GM23248 (cell line): ENCODE measurements around the gene ANKRD55. TPM values are rescaled to one million over a fixed set of nuclear protein-coding genes. Genes with fewer than 3 reads are reported as not detected.

ENCODE experiments used
- DNase-seq: peaks from one replicate; pipeline ENCODE4 v3.0.0-alpha.2; 2015
- H2AFZ ChIP-seq: fragments of 200-600 bp; sonication (generic); 2 replicates; pipeline ENCODE4 v1.6.1; 2016; ENCODE audit warnings: antibody characterized with exemption
- H3F3A ChIP-seq: fragments of 200-600 bp; sonication (generic); 2 replicates; pipeline ENCODE4 v1.6.1; 2016; ENCODE audit warnings: mild to moderate bottlenecking, antibody characterized with exemption, mixed run types; ENCODE audit not compliant: insufficient read depth
- H3K27ac ChIP-seq: fragments of 200-600 bp; sonication (generic); 2 replicates; pipeline ENCODE4 v1.5.1; 2016; ENCODE audit warnings: mild to moderate bottlenecking
- H3K27me3 ChIP-seq: fragments of 200-600 bp; sonication (generic); replicated peaks from 2 replicates; pipeline ENCODE4 v1.6.1; 2016; ENCODE audit warnings: mild to moderate bottlenecking; ENCODE audit not compliant: insufficient read depth
- H3K36me3 ChIP-seq: fragments of 200-600 bp; sonication (generic); 2 replicates; pipeline ENCODE4 v1.6.1; 2016; ENCODE audit warnings: low read depth, mild to moderate bottlenecking
- H3K4me1 ChIP-seq: fragments of 200-600 bp; sonication (generic); 2 replicates; pipeline ENCODE4 v1.6.1; 2016; ENCODE audit warnings: mild to moderate bottlenecking; ENCODE audit not compliant: insufficient read depth
- H3K4me2 ChIP-seq: fragments of 200-600 bp; sonication (generic); one replicate; pipeline ENCODE4 v1.6.1; 2016; ENCODE audit warnings: mild to moderate bottlenecking; ENCODE audit not compliant: unreplicated experiment
- H3K4me3 ChIP-seq: fragments of 200-600 bp; sonication (generic); 2 replicates; pipeline ENCODE4 v1.5.1; 2016; ENCODE audit warnings: mild to moderate bottlenecking
- H3K79me2 ChIP-seq: fragments of 200-600 bp; sonication (generic); 2 replicates; pipeline ENCODE4 v1.6.1; 2016; ENCODE audit warnings: mild to moderate bottlenecking; ENCODE audit not compliant: insufficient read depth
- H3K9ac ChIP-seq: fragments of 200-600 bp; sonication (generic); 2 replicates; pipeline ENCODE4 v1.6.1; 2016; ENCODE audit warnings: mild to moderate bottlenecking
- H3K9me2 ChIP-seq: fragments of 200-600 bp; sonication (generic); 2 replicates; pipeline ENCODE4 v1.6.1; 2016; ENCODE audit warnings: mixed run types, mild to moderate bottlenecking, moderate library complexity; ENCODE audit not compliant: insufficient read depth
- H3K9me3 ChIP-seq: fragments of 200-600 bp; sonication (generic); one replicate; pipeline ENCODE4 v1.6.1; 2017; ENCODE audit warnings: low read depth
- H4K20me1 ChIP-seq: fragments of 200-600 bp; sonication (generic); 2 replicates; pipeline ENCODE4 v1.6.0; 2016; ENCODE audit not compliant: insufficient read depth
- EZH2 ChIP-seq: fragments of 200-600 bp; sonication (generic); IDR thresholded peaks from 2 replicates; pipeline ENCODE4 v1.6.1; 2018; ENCODE audit warnings: antibody characterized with exemption, mild to moderate bottlenecking; ENCODE audit not compliant: insufficient read depth, poor library complexity, severe bottlenecking
- EZH2phosphoT487 ChIP-seq: fragments of 200-600 bp; sonication (generic); IDR thresholded peaks from 2 replicates; pipeline ENCODE4 v1.6.1; 2018; ENCODE audit warnings: antibody characterized with exemption, moderate library complexity, mild to moderate bottlenecking, low read depth; ENCODE audit not compliant: insufficient read depth
- WGBS, 2 experiments: methylation state at CpG; one replicate each; pipeline ENCODE4 v1.1.6; 2015 to 2017; ENCODE audit warnings: low lambda C conversion rate in 2 of 2, low coverage in 1 of 2; ENCODE audit errors: missing lambda C conversion rate in 2 of 2; 5-methylcytosine and 5-hydroxymethylcytosine counted together
- in situ Hi-C: fragments of 300-500 bp; cut with MboI; formaldehyde crosslinking; loops from 2 replicates; pipeline ENCODE4 v1.15.0; 2020
- polyA plus RNA-seq: library from polyadenylated mRNA; unstranded; fragments of >200 nt; fragmentation: Nextera tagmentation; extraction: Ambion mirVana; gene quantifications from 2 replicates; pipeline ENCODE4 v1.2.1, GENCODE V29; 2016
- total RNA-seq: library from RNA; depleted of rRNA; stranded (reverse); fragments of >200 nt; shearing (Covaris generic); gene quantifications from 2 replicates; pipeline ENCODE4 v1.2.3, GENCODE V29; 2014

The ANKRD55 gene
- total and polyA plus RNA-seq, 2 experiments from 2014 or later: not detected

DNA sequence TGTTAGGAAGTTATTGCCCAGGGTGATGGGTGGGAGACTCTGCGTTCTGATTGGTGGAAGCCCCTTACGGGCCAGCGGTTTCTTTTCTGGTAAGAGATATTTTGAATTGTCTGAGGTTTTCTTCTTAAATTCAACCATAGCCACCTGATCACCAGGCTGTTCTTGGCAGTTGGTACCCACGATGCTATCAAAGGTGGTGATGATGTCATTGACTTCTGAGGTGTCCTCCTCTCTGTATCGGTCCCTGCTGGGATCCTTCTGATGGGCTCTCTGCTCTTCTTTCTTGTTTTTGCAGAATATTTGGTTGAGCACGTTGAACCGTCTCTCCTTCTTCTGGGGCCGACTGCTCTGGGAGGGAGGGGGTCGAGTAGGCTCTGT, 121.7 kb downstream of the ANKRD55 start:
- 89 to 90% methylated on average over 9 of the region's 9 CpGs for WGBS, 2 experiments
- in situ Hi-C loops: no loop called here
- no peaks in the 10 kb centered on the region for H3K9me3 ChIP-seq

DNA sequence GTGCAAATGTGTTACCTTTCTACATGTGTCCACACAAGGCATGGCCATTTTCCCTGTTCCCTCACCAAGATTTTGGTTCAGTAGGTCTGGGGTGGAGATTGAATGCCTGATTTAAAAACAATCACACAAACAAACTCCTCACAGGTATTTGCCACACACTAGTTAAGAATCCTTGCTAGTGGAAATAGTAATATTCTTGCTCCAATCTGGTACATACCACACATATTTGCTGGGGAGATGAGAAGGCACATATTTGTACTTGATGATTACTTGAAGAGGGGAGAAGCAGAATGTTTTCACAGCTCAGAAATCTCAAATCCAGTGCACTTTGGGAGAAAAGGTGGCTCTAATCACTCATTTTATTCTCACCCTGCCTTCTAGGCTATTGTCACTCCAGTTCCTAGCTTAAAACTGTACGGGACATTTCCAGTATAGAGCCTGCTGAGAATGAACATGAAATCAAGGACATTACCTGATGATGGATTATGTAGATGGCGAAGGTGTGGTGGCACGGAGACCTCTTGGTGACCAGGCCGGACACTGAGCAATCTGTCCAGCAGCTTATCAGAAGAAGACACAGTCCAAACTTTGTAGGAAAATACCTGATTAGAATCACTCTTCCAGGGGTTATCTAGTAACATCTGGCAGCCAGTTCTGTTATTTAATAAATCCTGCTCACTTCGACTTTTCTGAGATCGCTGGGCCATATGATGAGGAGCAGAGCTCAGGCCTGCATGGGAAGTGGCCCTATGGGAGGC, 122.3 kb downstream of the ANKRD55 start:
- H3K4me1 ChIP-seq: peaks cover 12% of the 10 kb centered on the region

More for the DNA sequence above, 121.7 kb downstream of the ANKRD55 start:
- Histone ChIP-seq H3K9ac (no peak overlapping the region), H2AFZ (no peak overlapping the region), H3K36me3 (no peaks in the 10 kb centered on the region), H3K79me2 (no peaks in the 10 kb centered on the region), H3K4me2 (no peak overlapping the region), H3F3A (peaks cover 8% of the 10 kb centered on the region; the same call in 1 of the 2 replicates), H3K4me3 (no peak overlapping the region), H3K4me1 (peaks cover 12% of the 10 kb centered on the region), H3K27me3 (no peaks in the 10 kb centered on the region), H3K9me2 (no peaks in the 10 kb centered on the region), H4K20me1 (no peaks in the 10 kb centered on the region), H3K27ac (no peak overlapping the region)
- no peak for DNase-seq
- TF ChIP-seq EZH2phosphoT487: no peak
- TF ChIP-seq EZH2: no peak

DNA sequence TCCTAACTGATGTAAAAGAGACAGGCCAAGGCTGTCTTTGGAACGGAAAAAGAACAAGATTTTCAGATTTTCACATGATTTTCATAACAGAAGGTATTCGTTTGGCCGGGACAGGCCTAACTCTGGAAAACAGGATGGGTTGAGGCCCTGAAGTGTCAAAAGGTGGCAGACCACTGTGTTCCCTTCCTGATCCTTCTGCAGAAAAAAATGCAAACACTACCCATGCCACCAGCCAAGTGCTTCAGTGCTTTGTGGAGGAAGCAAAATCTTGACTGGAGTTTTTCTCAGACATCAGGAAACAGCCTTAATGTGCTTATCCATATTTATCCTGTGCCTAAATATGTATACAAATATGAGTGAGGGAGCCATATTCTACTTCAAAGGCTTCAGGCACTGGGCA, 124.9 kb downstream of the ANKRD55 start:
- no peaks in the 10 kb centered on the region for H4K20me1 ChIP-seq
- no peak for DNase-seq
- no peak overlapping the region for H3K27ac ChIP-seq
- peaks cover 8% of the 10 kb centered on the region; the same call in 1 of the 2 replicates for H3F3A ChIP-seq
- no peak overlapping the region for H2AFZ ChIP-seq
- TF ChIP-seq EZH2 (no peak), EZH2phosphoT487 (no peak)
- H3K79me2 ChIP-seq: no peaks in the 10 kb centered on the region
- 91% methylated on average over 3 of the region's 3 CpGs for WGBS, 2 experiments
- H3K9me3 ChIP-seq: no peaks in the 10 kb centered on the region
- no peak overlapping the region for H3K4me2 ChIP-seq
- H3K4me3 ChIP-seq: no peak overlapping the region
- H3K4me1 ChIP-seq: peaks cover 12% of the 10 kb centered on the region
- H3K9me2 ChIP-seq: no peaks in the 10 kb centered on the region
- in situ Hi-C loops: no loop called here
- no peak overlapping the region for H3K9ac ChIP-seq
- no peaks in the 10 kb centered on the region for H3K27me3 ChIP-seq
- H3K36me3 ChIP-seq: no peaks in the 10 kb centered on the region

More for the DNA sequence above, 122.3 kb downstream of the ANKRD55 start:
- H3K9ac ChIP-seq: peak overlapping the region; percentile 19; the same call in 1 of the 2 replicates
- H3K9me2 ChIP-seq: no peaks in the 10 kb centered on the region
- DNase-seq: peak; percentile 31
- no peaks in the 10 kb centered on the region for H4K20me1 ChIP-seq
- peak overlapping the region; percentile 63 for H3K4me2 ChIP-seq
- no peaks in the 10 kb centered on the region for H3K36me3 ChIP-seq
- no peaks in the 10 kb centered on the region for H3K27me3 ChIP-seq
- H3F3A ChIP-seq: peaks cover 8% of the 10 kb centered on the region; the same call in 1 of the 2 replicates
- no peak overlapping the region for H3K4me3 ChIP-seq
- TF ChIP-seq EZH2 (no peak), EZH2phosphoT487 (no peak)
- H3K9me3 ChIP-seq: no peaks in the 10 kb centered on the region
- H3K27ac ChIP-seq: no peak overlapping the region
- H3K79me2 ChIP-seq: no peaks in the 10 kb centered on the region
- H2AFZ ChIP-seq: peak overlapping the region; percentile 60; the same call in 1 of the 2 replicates
- in situ Hi-C loops: no loop called here
- 74 to 79% methylated on average over 6 of the region's 6 CpGs for WGBS, 2 experiments

DNA sequence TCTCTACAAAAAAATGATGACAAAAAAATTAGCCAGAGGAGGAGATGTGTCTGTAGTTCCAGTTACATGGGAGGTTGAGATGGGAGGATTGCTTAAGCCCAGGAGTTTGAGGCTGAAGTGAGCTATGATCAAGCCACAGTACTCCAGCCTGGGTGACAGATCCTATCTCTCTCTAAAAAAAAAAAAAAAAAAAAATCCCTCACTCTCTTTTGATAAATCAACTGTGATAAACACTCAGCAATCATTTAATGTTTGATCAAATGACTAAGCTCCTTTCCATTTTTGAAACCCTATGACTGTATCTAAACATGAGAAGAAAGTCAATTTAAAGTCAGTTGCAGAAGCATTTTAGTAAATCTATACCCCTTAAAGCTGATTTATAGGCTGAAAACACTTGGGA, 126.3 kb downstream of the ANKRD55 start:
- no peak overlapping the region for H3K4me3 ChIP-seq
- H3K36me3 ChIP-seq: no peaks in the 10 kb centered on the region
- H3K9me3 ChIP-seq: no peaks in the 10 kb centered on the region
- no peak overlapping the region for H3K27ac ChIP-seq
- no peak for DNase-seq
- H2AFZ ChIP-seq: no peak overlapping the region
- peaks cover 12% of the 10 kb centered on the region for H3K4me1 ChIP-seq
- H3K9ac ChIP-seq: no peak overlapping the region
- no peaks in the 10 kb centered on the region for H4K20me1 ChIP-seq
- no peak overlapping the region for H3K4me2 ChIP-seq
- in situ Hi-C loops: no loop called here
- H3F3A ChIP-seq: peaks cover 8% of the 10 kb centered on the region; the same call in 1 of the 2 replicates
- H3K27me3 ChIP-seq: no peaks in the 10 kb centered on the region
- H3K9me2 ChIP-seq: no peaks in the 10 kb centered on the region
- H3K79me2 ChIP-seq: no peaks in the 10 kb centered on the region
- TF ChIP-seq EZH2phosphoT487 (no peak), EZH2 (no peak)
